ENCODE results near the gene CDK11A.
"Not testable (repeated sequence)": the region's sequence is repeated elsewhere in the genome, so short reads cannot be mapped to it uniquely, and the experiment has no call there.

The CDK11A gene

GRCh38 chr1:1752190-1752589 lies 28.0 kb upstream of the CDK11A start:
- no peak for TF ChIP-seq CTCF (IDR thresholded peaks at IDR 0.05; ENCODE audit: low read depth, low read length)
- Histone ChIP-seq H3K9me3 (ENCODE audit: severe bottlenecking) (no peaks in the 10 kb centered on the region), H3K27me3 (ENCODE audit: insufficient read depth, low read depth, severe bottlenecking) (no peaks in the 10 kb centered on the region), H3K36me3 (peaks cover 33% of the 10 kb centered on the region), H3K4me3 (ENCODE audit: low read depth, low read length) (no peak overlapping the region), H3K27ac (no peak overlapping the region)
- DNase-seq, result no peak

GRCh38 chr1:1749941-1750340 lies 25.8 kb upstream of the CDK11A start:
- H3K27ac ChIP-seq; H3K4me3 ChIP-seq (ENCODE audit: low read depth, low read length); H3K9me3 ChIP-seq (ENCODE audit: severe bottlenecking); DNase-seq; H3K27me3 ChIP-seq (ENCODE audit: insufficient read depth, low read depth, severe bottlenecking): not testable (repeated sequence)
- H3K36me3 ChIP-seq, result peaks cover 17% of the 10 kb centered on the region

- Histone ChIP-seq H3K27me3 (ENCODE audit: insufficient read depth, low read depth, severe bottlenecking) (no peaks in the 10 kb centered on the region), H3K36me3 (peaks cover 6% of the 10 kb centered on the region), H3K27ac (no peak overlapping the region), H3K9me3 (ENCODE audit: severe bottlenecking) (no peaks in the 10 kb centered on the region), H3K4me3 (ENCODE audit: low read depth, low read length) (no peak overlapping the region)
- DNase-seq, result no peak
- TF ChIP-seq CTCF (IDR thresholded peaks at IDR 0.05; ENCODE audit: low read depth, low read length), result no peak
Measured at GRCh38 chr1:1748686-1749321, 24.6 kb upstream of the CDK11A start.

GRCh38 chr1:1746566-1746909 lies 22.4 kb upstream of the CDK11A start:
- not testable (repeated sequence) for H3K36me3 ChIP-seq; H3K27me3 ChIP-seq (ENCODE audit: insufficient read depth, low read depth, severe bottlenecking); DNase-seq; H3K9me3 ChIP-seq (ENCODE audit: severe bottlenecking)
- H3K4me3 ChIP-seq (ENCODE audit: low read depth, low read length), result peak overlapping the region; percentile 45; the same call in 1 of the 2 replicates
- H3K27ac ChIP-seq, result peak overlapping the region; percentile 83

- not testable (repeated sequence) for H3K9me3 ChIP-seq (ENCODE audit: severe bottlenecking); H3K27me3 ChIP-seq (ENCODE audit: insufficient read depth, low read depth, severe bottlenecking); H3K36me3 ChIP-seq
- H3K4me3 ChIP-seq (ENCODE audit: low read depth, low read length), result peak overlapping the region; percentile 45
- peak; percentile 70 for DNase-seq
- peak overlapping the region; percentile 83 for H3K27ac ChIP-seq
Measured at GRCh38 chr1:1745651-1746565, 21.8 kb upstream of the CDK11A start.

GRCh38 chr1:1742529-1742928 lies 18.4 kb upstream of the CDK11A start:
- H3K4me3 ChIP-seq (ENCODE audit: low read depth, low read length), result not testable (repeated sequence)

GRCh38 chr1:1741013-1741412 lies 16.9 kb upstream of the CDK11A start:
- H3K9me3 ChIP-seq (ENCODE audit: severe bottlenecking); H3K27ac ChIP-seq; H3K4me3 ChIP-seq (ENCODE audit: low read depth, low read length); H3K27me3 ChIP-seq (ENCODE audit: insufficient read depth, low read depth, severe bottlenecking); H3K36me3 ChIP-seq; DNase-seq: not testable (repeated sequence)

More at GRCh38 chr1:1742529-1742928, 18.4 kb upstream of the CDK11A start:
- not testable (repeated sequence) for DNase-seq; H3K27me3 ChIP-seq (ENCODE audit: insufficient read depth, low read depth, severe bottlenecking); H3K27ac ChIP-seq; H3K9me3 ChIP-seq (ENCODE audit: severe bottlenecking); H3K36me3 ChIP-seq

GRCh38 chr1:1738799-1739337 lies 14.7 kb upstream of the CDK11A start:
- not testable (repeated sequence) for DNase-seq; H3K9me3 ChIP-seq (ENCODE audit: severe bottlenecking); H3K27me3 ChIP-seq (ENCODE audit: insufficient read depth, low read depth, severe bottlenecking); H3K36me3 ChIP-seq; H3K27ac ChIP-seq; H3K4me3 ChIP-seq (ENCODE audit: low read depth, low read length)

- DNase-seq; H3K27me3 ChIP-seq (ENCODE audit: insufficient read depth, low read depth, severe bottlenecking); H3K27ac ChIP-seq; H3K4me3 ChIP-seq (ENCODE audit: low read depth, low read length); H3K36me3 ChIP-seq; H3K9me3 ChIP-seq (ENCODE audit: severe bottlenecking): not testable (repeated sequence)
Measured at GRCh38 chr1:1737675-1738590, 13.8 kb upstream of the CDK11A start.
